HepG2 (cell line): Measurements from ENCODE around the gene CLDN20. TPM values are rescaled to one million over a fixed set of nuclear protein-coding genes. Genes with fewer than 3 reads are reported as not detected.

Experiments used
- ASH2L ChIP-seq: fragments of 300-600, 200-600 bp; sonication (generic); IDR thresholded peaks from 2 replicates; pipeline ENCODE4 v1.7.0; 2017; ENCODE audit warnings: low read depth, mild to moderate bottlenecking, moderate library complexity, mixed read lengths, low read length; ENCODE audit not compliant: insufficient read length
- CBX1 ChIP-seq: IDR thresholded peaks from one replicate; pipeline ENCODE4 v1.6.1; 2016; ENCODE audit warnings: antibody characterized with exemption, low read depth
- ERF ChIP-seq: IDR thresholded peaks from 2 replicates; pipeline ENCODE4 v1.6.1; 2018; ENCODE audit warnings: missing biosample characterization, missing genetic modification reagents
- HNF4A ChIP-seq: sonication (generic); formaldehyde crosslinking; IDR thresholded peaks from 2 replicates; pipeline ENCODE4 v1.4.0; 2020; ENCODE audit warnings: missing genetic modification reagents
- HNRNPK ChIP-seq: fragments of 200-400 bp; formaldehyde crosslinking; IDR thresholded peaks from 2 replicates; pipeline ENCODE4 v1.6.1; 2018; ENCODE audit warnings: low read length, low read depth, moderate library complexity, mild to moderate bottlenecking; ENCODE audit not compliant: poor library complexity, severe bottlenecking
- JDP2 ChIP-seq: sonication (generic); formaldehyde crosslinking; IDR thresholded peaks from 2 replicates; pipeline ENCODE4 v1.8.1; 2022; ENCODE audit warnings: missing genetic modification reagents, borderline replicate concordance
- NBN ChIP-seq: fragments of 450-650 bp; conservative IDR thresholded peaks from 2 replicates; pipeline ENCODE4 v1.6.1; 2017
- NFE2 ChIP-seq: sonication (generic); formaldehyde crosslinking; IDR thresholded peaks from 2 replicates; pipeline ENCODE4 v1.4.0; 2020; ENCODE audit warnings: missing genetic modification reagents
- NFIB ChIP-seq: sonication (generic); formaldehyde crosslinking; IDR thresholded peaks from 2 replicates; pipeline ENCODE4 v1.9.0; 2021; ENCODE audit warnings: missing genetic modification reagents, mild to moderate bottlenecking, borderline replicate concordance
- SIN3A ChIP-seq: IDR thresholded peaks from 2 replicates; pipeline ENCODE4 v1.6.1; 2011; ENCODE audit warnings: low read depth, mild to moderate bottlenecking, control low read depth, low read length, borderline replicate concordance
- ZNF207 ChIP-seq: fragments of 450-650 bp; IDR thresholded peaks from 2 replicates; pipeline ENCODE4 v1.6.1; 2016; ENCODE audit warnings: antibody characterized with exemption, borderline replicate concordance
- ZNF543 ChIP-seq: sonication (generic); formaldehyde crosslinking; IDR thresholded peaks from 2 replicates; pipeline ENCODE4 v1.4.0; 2020; ENCODE audit warnings: mild to moderate bottlenecking, missing genetic modification reagents
- ZNF619 ChIP-seq: sonication (generic); formaldehyde crosslinking; IDR thresholded peaks from 2 replicates; pipeline ENCODE4 v1.4.0; 2020; ENCODE audit warnings: mild to moderate bottlenecking, missing genetic modification reagents
- ZNF672 ChIP-seq: sonication (generic); formaldehyde crosslinking; IDR thresholded peaks from 2 replicates; pipeline ENCODE4 v1.8.1; 2022; ENCODE audit warnings: missing genetic modification reagents
- ZNF790 ChIP-seq: sonication (generic); formaldehyde crosslinking; IDR thresholded peaks from 2 replicates; pipeline ENCODE4 v1.8.0; 2022; ENCODE audit warnings: missing genetic modification reagents, mild to moderate bottlenecking, borderline replicate concordance
- ZSCAN22 ChIP-seq: sonication (generic); formaldehyde crosslinking; IDR thresholded peaks from 2 replicates; pipeline ENCODE4 v1.4.0; 2020; ENCODE audit warnings: mild to moderate bottlenecking, missing genetic modification reagents
- polyA plus RNA-seq, 8 experiments: library from polyadenylated mRNA; depleted of rRNA in 3 of 8; stranded (reverse) in 7 of 8; unstranded in 1 of 8; fragments of >200 nt; fragmentation: Illumina TruSeq in 4 of 8; extraction: Trizol in 4 of 8; gene quantifications; 2 replicates each; pipeline versions ENCODE4 v1.2.1 to v1.2.3, GENCODE V29; 2011 to 2016; ENCODE audit warnings: low read depth in 4 of 8, missing spikeins in 1 of 8, mixed read lengths in 1 of 8; ENCODE audit not compliant: insufficient read depth in 1 of 8
- total RNA-seq, 5 experiments: library from RNA; depleted of rRNA; stranded (reverse); fragments of >200 nt; fragmentation: Illumina TruSeq; extraction: Trizol; gene quantifications; 2 replicates each; pipeline ENCODE4 v1.2.3, GENCODE V29; 2016; ENCODE audit warnings: low read depth in 1 of 5
- TF ChIP-seq, protein P1 (sequence below): sonication (generic); formaldehyde crosslinking; IDR thresholded peaks from 2 replicates; pipeline ENCODE4 v1.5.0; 2020; ENCODE audit warnings: mild to moderate bottlenecking, missing genetic modification reagents
- TF ChIP-seq, protein P2 (sequence below): sonication (generic); formaldehyde crosslinking; IDR thresholded peaks from 2 replicates; pipeline ENCODE4 v1.5.0; 2020; ENCODE audit warnings: missing genetic modification reagents
- TF ChIP-seq, protein P3 (sequence below): sonication (generic); formaldehyde crosslinking; IDR thresholded peaks from 2 replicates; pipeline ENCODE4 v1.5.0; 2020; ENCODE audit warnings: mild to moderate bottlenecking, low read depth, missing genetic modification reagents, borderline replicate concordance
- TF ChIP-seq, protein P4 (sequence below): sonication (generic); formaldehyde crosslinking; IDR thresholded peaks from 2 replicates; pipeline ENCODE4 v1.4.0; 2020; ENCODE audit warnings: missing genetic modification reagents
- TF ChIP-seq, protein P5 (sequence below): sonication (generic); formaldehyde crosslinking; IDR thresholded peaks from 2 replicates; pipeline ENCODE4 v1.8.0; 2022; ENCODE audit warnings: missing genetic modification reagents, mild to moderate bottlenecking, borderline replicate concordance

The CLDN20 gene
- total and polyA plus RNA-seq, 2 of the 13 experiments (the other 11 are each of a cell fraction or from before 2014, with no cell fraction given): not detected

DNA sequence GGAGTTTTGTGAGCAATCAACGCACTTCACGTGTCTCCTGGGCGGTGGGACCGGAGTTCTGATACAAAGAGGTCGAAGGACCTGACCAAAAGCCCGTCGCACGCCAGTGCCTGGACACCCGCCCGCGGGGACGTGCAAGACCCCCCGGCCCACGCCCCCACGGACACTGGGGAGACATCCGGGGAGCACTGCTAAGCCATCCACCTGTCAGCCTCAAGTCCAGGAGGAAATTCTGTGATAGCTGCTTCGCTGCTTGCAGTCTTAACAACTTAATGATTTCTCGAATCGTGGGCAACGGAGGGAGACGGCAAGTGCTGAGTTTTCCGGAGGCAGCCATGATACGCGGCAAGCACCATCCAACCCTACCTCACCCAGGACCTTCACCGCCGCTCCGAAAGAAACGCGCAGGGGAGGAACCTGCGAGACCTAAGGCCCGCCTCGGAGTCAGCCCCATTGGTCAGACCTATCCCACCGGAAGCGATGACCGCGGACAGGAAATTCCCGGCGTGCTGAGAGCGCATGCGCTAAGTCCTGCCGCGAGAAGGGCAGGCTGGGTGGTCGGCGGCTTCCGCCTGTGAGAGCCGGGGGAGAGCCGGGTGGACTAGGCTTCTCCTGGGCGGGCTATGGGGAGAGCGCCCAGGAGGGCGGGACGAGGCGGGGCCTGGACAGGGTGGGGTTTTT is 50.4 kb downstream of the CLDN20 start, which contains the start of gene TFB1M (continued):
- TF ChIP-seq ZNF672 (CRISPR knock-in tag): peak; percentile 48; the same call in 1 of the 2 replicates
- TF ChIP-seq ZNF207: no peak
- TF ChIP-seq SIN3A: peak; percentile 50; the same call in 1 of the 2 replicates
- TF ChIP-seq, protein P1, sequence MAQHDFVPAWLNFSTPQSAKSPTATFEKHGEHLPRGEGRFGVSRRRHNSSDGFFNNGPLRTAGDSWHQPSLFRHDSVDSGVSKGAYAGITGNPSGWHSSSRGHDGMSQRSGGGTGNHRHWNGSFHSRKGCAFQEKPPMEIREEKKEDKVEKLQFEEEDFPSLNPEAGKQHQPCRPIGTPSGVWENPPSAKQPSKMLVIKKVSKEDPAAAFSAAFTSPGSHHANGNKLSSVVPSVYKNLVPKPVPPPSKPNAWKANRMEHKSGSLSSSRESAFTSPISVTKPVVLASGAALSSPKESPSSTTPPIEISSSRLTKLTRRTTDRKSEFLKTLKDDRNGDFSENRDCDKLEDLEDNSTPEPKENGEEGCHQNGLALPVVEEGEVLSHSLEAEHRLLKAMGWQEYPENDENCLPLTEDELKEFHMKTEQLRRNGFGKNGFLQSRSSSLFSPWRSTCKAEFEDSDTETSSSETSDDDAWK: no peak
- no peak for TF ChIP-seq NBN
- TF ChIP-seq, protein P2, sequence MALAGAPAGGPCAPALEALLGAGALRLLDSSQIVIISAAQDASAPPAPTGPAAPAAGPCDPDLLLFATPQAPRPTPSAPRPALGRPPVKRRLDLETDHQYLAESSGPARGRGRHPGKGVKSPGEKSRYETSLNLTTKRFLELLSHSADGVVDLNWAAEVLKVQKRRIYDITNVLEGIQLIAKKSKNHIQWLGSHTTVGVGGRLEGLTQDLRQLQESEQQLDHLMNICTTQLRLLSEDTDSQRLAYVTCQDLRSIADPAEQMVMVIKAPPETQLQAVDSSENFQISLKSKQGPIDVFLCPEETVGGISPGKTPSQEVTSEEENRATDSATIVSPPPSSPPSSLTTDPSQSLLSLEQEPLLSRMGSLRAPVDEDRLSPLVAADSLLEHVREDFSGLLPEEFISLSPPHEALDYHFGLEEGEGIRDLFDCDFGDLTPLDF (CRISPR knock-in tag): peak; percentile 72
- peak; percentile 35; the same call in 1 of the 2 replicates for TF ChIP-seq HNF4A
- no peak for TF ChIP-seq HNRNPK
- TF ChIP-seq, protein P3, sequence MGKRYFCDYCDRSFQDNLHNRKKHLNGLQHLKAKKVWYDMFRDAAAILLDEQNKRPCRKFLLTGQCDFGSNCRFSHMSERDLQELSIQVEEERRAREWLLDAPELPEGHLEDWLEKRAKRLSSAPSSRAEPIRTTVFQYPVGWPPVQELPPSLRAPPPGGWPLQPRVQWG (CRISPR knock-in tag): no peak
- no peak for TF ChIP-seq NFIB (CRISPR knock-in tag)
- TF ChIP-seq NFE2: no peak
- TF ChIP-seq ASH2L: peak; percentile 91
- peak; percentile 79 for TF ChIP-seq ERF (CRISPR knock-in tag)
- TF ChIP-seq ZNF543 (CRISPR knock-in tag): peak; percentile 78; the same call in 1 of the 2 replicates
- TF ChIP-seq CBX1: peak; percentile 81
- TF ChIP-seq ZSCAN22 (CRISPR knock-in tag): 0 out of 2 replicates have a peak, but pooled peaks have one; percentile 43
- no peak for TF ChIP-seq JDP2 (CRISPR knock-in tag)
- peak; percentile 24; the same call in 1 of the 2 replicates for TF ChIP-seq ZNF619 (CRISPR knock-in tag)
- TF ChIP-seq, protein P4, sequence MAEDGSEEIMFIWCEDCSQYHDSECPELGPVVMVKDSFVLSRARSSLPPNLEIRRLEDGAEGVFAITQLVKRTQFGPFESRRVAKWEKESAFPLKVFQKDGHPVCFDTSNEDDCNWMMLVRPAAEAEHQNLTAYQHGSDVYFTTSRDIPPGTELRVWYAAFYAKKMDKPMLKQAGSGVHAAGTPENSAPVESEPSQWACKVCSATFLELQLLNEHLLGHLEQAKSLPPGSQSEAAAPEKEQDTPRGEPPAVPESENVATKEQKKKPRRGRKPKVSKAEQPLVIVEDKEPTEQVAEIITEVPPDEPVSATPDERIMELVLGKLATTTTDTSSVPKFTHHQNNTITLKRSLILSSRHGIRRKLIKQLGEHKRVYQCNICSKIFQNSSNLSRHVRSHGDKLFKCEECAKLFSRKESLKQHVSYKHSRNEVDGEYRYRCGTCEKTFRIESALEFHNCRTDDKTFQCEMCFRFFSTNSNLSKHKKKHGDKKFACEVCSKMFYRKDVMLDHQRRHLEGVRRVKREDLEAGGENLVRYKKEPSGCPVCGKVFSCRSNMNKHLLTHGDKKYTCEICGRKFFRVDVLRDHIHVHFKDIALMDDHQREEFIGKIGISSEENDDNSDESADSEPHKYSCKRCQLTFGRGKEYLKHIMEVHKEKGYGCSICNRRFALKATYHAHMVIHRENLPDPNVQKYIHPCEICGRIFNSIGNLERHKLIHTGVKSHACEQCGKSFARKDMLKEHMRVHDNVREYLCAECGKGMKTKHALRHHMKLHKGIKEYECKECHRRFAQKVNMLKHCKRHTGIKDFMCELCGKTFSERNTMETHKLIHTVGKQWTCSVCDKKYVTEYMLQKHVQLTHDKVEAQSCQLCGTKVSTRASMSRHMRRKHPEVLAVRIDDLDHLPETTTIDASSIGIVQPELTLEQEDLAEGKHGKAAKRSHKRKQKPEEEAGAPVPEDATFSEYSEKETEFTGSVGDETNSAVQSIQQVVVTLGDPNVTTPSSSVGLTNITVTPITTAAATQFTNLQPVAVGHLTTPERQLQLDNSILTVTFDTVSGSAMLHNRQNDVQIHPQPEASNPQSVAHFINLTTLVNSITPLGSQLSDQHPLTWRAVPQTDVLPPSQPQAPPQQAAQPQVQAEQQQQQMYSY: peak; percentile 73; the same call in 1 of the 2 replicates
- TF ChIP-seq ZNF790 (CRISPR knock-in tag): peak; percentile 37; the same call in 1 of the 2 replicates
- TF ChIP-seq, protein P5, sequence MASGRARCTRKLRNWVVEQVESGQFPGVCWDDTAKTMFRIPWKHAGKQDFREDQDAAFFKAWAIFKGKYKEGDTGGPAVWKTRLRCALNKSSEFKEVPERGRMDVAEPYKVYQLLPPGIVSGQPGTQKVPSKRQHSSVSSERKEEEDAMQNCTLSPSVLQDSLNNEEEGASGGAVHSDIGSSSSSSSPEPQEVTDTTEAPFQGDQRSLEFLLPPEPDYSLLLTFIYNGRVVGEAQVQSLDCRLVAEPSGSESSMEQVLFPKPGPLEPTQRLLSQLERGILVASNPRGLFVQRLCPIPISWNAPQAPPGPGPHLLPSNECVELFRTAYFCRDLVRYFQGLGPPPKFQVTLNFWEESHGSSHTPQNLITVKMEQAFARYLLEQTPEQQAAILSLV (CRISPR knock-in tag): no peak; the same call in 1 of the 2 replicates
